GM04503 (cell line): ENCODE results near the gene MYRF.
A peak's percentile ranks its signal among the peaks of the same experiment; 100 is the strongest.

Experiments used
- DNase-seq: peaks from one replicate; pipeline ENCODE4 v3.0.0-alpha.2; 2012; ENCODE audit warnings: low read depth

Gene MYRF

DNA sequence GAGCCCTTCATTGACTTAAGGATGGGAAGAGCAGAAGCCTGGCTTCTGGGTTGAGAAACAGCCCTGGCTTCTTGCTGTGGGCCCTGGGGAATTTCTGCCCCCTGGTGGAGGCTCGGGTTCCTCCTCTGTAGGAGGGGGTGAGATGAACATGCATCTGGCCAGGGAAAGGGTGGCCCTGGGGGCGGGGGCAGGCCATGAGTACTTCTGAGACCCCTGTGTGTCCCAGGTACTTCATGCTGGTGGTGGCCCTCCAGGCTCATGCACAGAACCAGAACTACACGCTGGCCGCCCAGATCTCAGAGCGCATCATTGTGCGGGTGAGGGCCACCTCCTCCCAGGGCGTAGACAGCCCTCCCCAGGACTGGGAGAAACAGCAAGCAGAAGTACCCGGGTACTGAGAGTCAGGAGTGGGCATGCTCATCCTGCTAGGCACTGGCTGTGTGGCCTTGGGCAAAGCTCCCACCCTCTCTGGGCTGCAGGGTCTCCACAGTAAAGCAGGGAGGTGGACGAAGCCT is 24.2 kb downstream of the MYRF start:
- DNase-seq, result no peak

DNA sequence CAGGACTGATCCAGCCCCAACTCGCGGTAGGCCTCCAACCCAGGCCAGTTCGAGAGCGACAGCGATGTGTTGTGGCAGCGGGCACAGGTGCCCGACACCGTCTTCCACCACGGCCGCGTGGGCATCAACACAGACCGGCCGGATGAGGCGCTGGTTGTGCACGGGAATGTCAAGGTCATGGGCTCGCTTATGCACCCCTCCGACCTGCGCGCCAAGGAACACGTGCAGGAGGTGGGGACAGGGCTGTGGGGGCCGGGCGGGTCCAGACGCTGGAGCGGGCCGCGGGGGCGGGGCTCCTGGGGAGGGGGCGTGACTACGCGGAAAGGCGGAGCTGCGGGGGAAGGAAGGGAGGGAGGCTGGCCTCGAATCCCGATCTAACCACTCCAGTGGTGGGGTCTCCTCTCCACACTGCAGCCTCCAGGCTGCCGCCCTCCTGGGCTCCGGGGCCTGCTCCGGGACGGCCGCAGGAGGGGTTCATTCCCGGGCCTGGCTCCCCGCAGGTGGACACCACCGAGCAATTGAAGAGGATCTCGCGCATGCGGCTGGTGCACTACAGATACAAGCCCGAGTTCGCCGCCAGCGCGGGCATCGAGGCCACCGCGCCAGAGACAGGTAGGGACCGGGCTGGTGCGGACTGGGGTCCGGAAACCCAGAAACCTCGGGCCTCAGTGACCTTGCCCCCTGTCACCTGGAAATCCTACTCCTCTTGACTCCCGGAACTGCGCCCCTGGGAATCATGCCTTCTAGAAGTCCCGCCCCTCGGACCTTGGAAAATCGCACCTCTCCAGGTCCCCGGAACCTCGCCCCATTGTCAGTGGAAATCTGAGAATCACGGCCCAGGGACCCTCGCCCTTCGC is 25.0 kb downstream of the MYRF start:
- no peak for DNase-seq

DNA sequence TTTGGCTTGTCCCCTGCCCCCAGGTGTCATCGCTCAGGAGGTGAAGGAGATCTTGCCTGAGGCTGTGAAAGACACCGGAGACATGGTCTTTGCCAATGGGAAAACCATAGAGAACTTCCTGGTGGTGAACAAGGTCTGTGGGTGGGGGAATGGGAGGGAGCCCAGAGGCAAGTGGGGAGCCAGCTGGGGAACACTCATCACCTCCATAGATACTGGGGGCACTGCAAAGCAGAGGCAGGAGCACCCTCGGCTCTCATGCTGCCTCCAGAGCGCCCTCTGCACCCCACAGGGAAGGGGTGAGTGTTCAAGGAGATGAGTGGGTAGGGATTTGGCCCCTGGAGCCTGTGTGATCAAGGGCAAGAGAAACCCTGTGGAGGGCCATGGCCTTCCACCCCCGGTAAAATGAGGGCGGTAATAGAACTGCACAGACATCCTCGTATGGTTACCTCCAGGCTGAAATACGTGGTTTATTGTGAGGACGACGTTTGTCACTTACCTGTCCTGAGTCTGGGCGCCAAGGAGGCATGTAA is 26.0 kb downstream of the MYRF start:
- DNase-seq, result no peak

DNA sequence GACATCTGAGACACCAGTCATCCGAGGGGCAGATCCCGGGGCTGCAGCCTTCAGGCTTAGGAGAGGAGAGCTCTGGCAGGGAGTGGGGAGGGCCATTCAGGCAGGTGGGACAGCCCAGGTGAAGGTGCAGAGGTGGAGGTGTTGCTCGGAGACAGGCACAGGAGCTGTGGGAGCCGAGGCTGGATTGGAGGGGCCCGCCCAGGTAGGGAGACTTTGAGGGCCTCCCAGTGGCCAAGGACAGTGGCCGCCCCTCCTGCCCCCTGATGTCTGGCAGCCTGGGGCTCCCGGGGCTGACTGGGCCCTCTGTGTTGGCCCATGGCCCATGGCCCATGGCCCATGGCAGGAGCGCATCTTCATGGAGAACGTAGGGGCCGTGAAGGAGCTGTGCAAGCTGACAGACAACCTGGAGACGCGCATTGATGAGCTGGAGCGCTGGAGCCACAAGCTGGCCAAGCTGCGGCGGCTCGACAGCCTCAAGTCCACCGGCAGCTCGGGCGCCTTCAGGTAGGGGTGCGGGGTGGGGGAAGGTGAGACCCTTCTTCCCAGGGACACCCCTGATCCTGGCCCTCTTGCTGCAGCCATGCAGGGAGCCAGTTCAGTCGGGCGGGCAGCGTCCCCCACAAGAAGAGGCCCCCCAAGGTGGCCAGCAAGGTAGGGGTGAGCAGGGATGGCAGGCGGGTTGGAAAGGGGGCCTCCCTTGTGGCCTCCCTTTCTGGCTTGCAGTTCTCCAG is 26.6 kb downstream of the MYRF start:
- no peak for DNase-seq

DNA sequence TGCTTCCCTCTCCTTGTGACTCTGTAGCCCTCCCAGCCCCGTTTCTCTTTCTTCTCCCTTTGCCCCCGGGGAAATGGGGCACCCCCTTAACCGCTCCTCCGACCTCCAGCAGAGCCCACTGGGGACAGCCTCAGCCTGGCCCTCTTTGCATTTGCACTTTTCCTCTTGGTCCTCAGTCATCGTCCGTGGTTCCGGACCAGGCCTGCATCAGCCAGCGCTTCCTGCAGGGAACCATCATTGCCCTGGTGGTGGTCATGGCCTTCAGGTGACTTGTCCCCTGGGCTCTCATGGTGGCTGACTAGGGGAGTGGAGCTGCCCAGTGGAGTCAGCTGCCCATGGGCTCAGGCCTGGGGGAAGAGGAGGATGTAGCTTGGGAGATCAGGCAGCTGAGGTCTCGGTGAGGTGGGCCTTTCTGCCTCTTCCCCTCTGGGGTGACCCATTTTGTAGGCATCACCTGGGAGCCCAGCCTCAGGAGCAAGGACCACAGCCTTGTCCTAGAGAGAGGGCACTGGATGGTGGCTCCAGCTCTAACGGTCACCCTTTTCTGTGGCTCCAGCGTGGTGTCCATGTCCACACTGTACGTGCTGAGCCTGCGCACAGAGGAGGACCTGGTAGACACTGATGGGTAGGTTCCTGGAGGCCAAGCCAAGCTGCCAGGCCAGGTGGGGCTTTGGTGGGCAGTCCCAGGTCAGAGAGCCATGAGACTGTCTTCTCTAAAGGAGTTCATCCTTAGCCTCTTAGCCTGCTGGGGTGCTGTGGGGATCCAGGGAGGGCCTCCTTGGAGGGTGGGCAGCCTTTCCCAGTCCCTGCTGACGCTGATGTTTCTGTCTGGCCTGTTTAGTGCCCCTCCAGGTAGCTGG is 27.5 kb downstream of the MYRF start:
- DNase-seq, result no peak

DNA sequence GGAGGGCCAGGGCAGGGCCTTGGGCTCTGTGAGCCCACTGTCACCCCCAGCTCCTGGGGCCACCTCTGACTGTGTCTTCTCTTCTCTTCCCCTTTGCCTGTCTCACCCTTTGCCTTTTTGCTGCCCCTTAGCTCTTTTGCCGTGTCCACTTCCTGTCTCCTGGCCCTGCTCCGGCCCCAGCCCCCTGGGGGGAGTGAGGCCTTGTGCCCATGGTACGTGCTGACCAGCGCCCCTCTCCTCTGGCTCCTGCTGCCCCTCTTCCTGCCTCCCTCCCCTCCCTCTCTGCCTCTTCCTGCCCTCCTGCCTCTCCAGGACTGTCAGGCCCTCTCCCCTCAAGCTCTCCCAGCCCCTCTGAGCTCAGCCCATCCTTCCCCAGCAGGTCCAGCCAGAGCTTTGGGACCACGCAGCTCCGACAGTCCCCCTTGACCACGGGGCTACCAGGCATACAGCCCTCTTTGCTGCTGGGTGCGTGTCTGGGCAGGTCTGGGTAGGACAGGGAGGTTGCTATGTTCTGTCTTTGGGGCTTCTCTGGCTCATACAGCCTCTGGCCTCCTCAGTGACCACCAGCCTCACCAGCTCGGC is 28.2 kb downstream of the MYRF start:
- DNase-seq, result no peak

DNA sequence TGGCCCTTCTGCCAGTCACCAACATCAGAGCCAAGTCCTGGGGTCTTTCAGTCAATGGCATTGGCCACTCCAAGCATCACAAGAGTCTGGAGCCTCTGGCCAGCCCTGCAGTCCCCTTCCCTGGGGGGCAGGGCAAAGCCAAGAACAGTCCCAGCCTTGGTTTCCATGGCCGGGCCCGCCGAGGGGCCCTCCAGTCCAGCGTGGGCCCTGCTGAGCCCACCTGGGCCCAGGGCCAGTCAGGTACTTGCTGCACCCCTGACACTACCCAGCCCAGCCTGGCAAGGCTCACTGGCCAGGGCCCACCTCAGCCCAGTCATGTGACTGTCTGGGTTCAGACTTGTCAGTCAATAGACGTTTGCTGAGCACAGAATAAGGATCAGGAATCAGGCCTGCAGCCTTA is 29.1 kb downstream of the MYRF start:
- DNase-seq, result no peak

GRCh38 chr11:61782299-61782698 is 29.9 kb downstream of the MYRF start:
- no peak for DNase-seq

DNA sequence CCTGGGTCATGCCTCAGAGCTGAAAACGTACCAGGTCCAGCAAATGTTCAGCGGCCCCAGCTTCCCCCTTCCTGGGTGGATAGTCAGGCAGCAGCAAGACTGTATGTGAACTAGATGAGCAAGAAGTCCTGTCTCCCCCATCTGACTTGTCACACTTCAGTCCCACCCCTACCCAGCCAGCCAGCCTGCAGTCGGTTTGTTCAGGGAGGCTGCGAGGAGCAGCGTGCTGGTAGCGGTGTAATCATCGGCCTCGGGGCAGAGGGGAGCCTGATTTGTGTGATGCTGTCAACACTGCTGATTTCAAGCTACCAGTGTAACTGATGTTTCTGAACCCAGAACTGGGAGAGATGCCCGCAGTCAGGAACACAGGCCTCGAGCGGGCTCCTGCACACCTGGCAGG is 30.4 kb downstream of the MYRF start:
- DNase-seq, result no peak

- no peak for DNase-seq
These were observed 31.5 kb downstream of the MYRF start for GRCh38 chr11:61783717-61784505.

DNA sequence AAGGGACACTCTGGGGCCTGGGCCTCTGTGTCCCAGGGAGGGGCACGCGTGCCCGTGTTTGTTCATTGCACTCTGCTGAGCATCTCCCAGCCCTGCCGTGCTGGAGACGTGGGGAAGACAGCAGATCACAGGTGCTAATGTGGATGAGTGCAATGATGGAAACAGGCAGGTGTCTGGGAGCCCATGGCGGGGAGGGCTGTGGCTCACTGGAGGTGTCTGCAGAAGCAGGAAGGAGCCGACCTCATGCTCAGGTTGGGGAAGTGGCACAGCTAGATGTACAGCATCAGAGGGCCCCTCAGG is 32.0 kb downstream of the MYRF start:
- no peak for DNase-seq

- no peak for DNase-seq
These were observed 33.5 kb downstream of the MYRF start for GRCh38 chr11:61785837-61786402.

DNA sequence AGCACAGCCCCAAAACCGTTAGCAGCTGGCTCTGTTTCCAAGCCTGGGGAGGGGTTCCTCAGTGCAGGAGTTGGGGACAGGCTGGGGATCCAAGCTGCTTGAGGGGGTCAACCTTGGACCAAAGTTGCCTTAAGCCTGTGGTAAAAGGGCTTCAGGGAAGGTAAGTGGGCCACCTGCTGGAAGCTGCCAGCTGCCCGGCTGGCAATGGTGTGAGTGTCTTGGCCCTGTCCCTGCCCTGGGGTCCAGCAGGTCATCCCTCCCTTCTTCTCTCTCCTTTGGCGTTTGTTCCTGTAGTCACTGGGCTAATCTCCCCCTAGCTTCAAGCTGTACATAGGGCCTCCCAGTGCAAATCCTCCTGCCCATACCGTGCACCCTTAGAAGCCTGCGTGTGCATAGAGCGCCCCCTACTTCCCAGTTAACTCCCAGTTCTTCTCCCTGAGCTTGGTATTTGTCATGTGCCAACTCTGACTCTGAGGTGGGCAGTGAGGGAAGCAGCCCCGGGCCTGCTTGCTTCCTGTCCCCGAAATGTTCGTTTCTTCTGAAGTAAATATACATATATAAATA is 35.6 kb downstream of the MYRF start:
- no peak for DNase-seq

DNA sequence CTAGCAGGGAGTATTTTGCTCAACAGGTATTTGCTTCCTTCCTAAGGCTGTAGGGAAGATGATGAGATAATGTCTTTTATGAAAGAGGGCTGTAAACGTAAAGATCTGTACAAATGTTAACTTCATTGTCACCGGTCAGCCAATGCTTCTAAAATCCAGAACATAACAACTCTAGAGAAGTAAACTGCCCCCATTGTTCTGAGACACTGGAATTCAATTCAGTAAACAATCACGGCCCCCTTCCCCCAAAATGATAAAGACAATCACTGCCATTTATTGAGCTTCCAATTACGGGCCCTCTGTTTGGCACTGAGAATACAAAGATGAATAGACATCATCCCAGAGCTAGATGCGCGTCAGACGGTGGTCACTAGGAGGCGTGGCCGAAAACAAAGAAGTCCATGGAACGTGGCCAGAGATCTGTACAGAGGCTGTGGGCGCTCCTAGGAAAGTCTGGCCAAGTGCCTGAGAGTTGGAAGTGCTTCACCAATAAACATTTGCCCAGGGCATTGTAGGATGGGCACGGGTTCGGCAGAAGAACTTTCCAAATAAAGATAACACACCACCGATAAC is 39.4 kb downstream of the MYRF start:
- DNase-seq, result peak; percentile 53

GRCh38 chr11:61792310-61793082 is 40.1 kb downstream of the MYRF start, which contains the start of the genes FEN1 and TMEM258:
FEN1 (plus strand) TSS chr11:61792911; CDS start chr11:61795362, 2,451 bp downstream.
TMEM258 (minus strand) TSS chr11:61792599; CDS start chr11:61792558, 41 bp downstream.
- DNase-seq, result peak; percentile 73

DNA sequence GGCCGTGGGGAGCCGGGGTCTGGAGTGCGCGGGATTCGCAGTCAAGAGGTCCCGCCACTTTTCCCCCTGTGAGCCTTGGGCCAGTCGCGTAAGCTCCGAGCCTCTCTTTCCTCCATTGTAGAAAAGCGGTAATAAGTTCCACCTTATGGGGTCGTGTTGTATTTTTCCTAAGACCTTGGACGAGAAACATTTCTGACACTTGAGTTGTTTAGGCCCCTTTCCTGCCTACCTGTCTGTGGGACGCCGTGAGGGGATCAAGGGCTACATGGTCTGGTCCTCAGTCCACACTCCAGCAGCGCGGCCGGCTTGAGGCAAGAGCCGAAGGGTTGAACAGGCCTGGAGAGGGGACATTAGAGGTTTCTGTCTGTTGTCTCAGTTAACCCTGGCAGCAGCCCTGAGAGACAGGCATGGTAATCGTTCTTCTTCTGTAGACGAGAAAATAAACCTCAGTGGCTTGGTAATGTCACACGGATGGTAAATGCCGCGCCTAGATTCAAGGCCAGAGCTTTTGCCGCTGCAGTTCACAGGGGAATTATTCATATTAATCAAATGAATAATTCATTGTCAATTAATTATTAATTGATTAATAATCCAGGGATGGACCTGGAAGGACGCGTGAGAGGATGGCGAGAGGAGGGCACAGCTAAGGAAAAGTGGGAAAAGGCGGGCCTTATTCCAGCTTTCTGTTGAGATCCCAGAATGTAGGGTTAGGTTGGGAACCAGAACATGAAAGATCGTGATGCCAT is 40.8 kb downstream of the MYRF start:
- no peak for DNase-seq

DNA sequence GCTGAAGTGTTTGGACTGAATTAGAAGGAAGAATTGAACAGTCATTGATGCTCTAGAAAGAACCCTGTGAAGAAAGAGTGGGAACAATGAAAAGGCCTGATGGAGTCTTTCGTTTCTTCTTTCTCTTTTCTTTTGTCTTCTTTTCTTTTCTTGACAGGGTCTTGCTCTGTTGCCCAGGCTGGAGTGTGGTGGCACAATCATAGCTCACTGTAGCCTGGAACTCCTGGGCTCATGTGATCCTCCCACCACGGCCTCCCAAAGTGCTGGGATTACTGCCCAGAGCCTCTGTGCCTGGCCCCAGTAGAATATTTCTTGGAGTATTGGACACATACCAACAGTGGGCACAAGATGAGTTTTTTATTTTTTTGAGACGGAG is 41.4 kb downstream of the MYRF start:
- DNase-seq, result no peak

DNA sequence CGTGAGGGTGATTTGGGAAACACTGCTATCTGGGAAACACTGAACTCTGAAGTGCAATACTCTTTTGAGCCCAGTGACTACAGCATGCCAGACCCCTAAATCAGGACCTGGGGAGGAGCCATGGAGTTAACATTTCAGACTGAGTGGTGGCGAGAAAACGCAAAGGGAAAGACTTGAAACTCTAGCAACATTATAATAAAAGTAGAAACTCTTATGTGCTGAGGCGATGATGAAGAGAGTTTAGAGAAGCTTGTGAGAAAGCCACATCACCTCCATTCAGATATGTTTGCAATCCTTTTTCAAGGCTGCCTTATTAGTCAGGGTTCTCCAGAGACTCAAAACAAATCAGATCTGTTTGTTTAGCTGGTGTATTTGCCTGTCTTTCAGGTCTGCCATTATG is 42.1 kb downstream of the MYRF start:
- no peak for DNase-seq
